Mesenchymal stem cell (in vitro differentiated cells and primary cell): ENCODE measurements around the gene SEPTIN2.
A peak's percentile ranks its signal among the peaks of the same experiment; 100 is the strongest.
"Not testable (repeated sequence)": the region's sequence is repeated elsewhere in the genome, so short reads cannot be mapped to it uniquely, and the experiment has no call there.

Experiments
- DNase-seq: peaks from one replicate; pipeline ENCODE4 v3.0.0-alpha.2; 2013
- H2AFZ ChIP-seq: one replicate; pipeline ENCODE4 v1.6.1; 2013; ENCODE audit warnings: low read depth, mild to moderate bottlenecking, control low read depth, inconsistent platforms, low read length, moderate library complexity
- H2AK5ac ChIP-seq: 2 replicates; pipeline ENCODE4 v1.6.1; 2013; ENCODE audit warnings: low read length, moderate library complexity, mild to moderate bottlenecking, inconsistent platforms; ENCODE audit not compliant: severe bottlenecking
- H2BK120ac ChIP-seq: one replicate; pipeline ENCODE4 v1.6.1; 2013; ENCODE audit warnings: low read depth, mild to moderate bottlenecking, inconsistent platforms, low read length, moderate library complexity
- H2BK12ac ChIP-seq, 2 experiments: one replicate each; pipeline ENCODE4 v1.6.1; 2013; ENCODE audit warnings: inconsistent platforms in 2 of 2, low read length in 2 of 2, mild to moderate bottlenecking in 2 of 2, moderate library complexity in 2 of 2, control low read depth in 1 of 2
- H2BK15ac ChIP-seq: one replicate; pipeline ENCODE4 v1.6.1; 2013; ENCODE audit warnings: mild to moderate bottlenecking, low read depth, inconsistent platforms; ENCODE audit not compliant: poor library complexity, severe bottlenecking
- H2BK5ac ChIP-seq: 2 replicates; pipeline ENCODE4 v1.6.1; 2013; ENCODE audit warnings: low read depth, mild to moderate bottlenecking, low read length, control low read depth, inconsistent platforms; ENCODE audit not compliant: poor library complexity, severe bottlenecking
- H3K14ac ChIP-seq, 2 experiments: one replicate each; pipeline ENCODE4 v1.6.1; 2013; ENCODE audit warnings: inconsistent platforms in 2 of 2, low read length in 2 of 2, control low read depth in 1 of 2, mild to moderate bottlenecking in 1 of 2, moderate library complexity in 1 of 2
- H3K18ac ChIP-seq, 2 experiments: one replicate each; pipeline ENCODE4 v1.6.1; 2013; ENCODE audit warnings: inconsistent platforms in 2 of 2, low read length in 2 of 2, control low read depth in 1 of 2, low read depth in 1 of 2, mild to moderate bottlenecking in 1 of 2
- H3K23ac ChIP-seq, 2 experiments: one replicate each; pipeline ENCODE4 v1.6.1; 2013; ENCODE audit warnings: inconsistent platforms in 2 of 2, low read length in 2 of 2, mild to moderate bottlenecking in 2 of 2, moderate library complexity in 2 of 2, control low read depth in 1 of 2
- H3K27ac ChIP-seq: 2 replicates; pipeline ENCODE4 v1.5.1; 2013; ENCODE audit warnings: mild to moderate bottlenecking, moderate library complexity, low read length, control low read depth, inconsistent platforms; ENCODE audit not compliant: poor library complexity, severe bottlenecking
- H3K27me3 ChIP-seq, 2 experiments: 2 replicates each; pipeline versions ENCODE4 v1.6.1 to v1.7.0; 2013; ENCODE audit warnings: low read length in 2 of 2, mild to moderate bottlenecking in 2 of 2, moderate library complexity in 2 of 2, control low read depth in 1 of 2, inconsistent platforms in 1 of 2; ENCODE audit not compliant: control insufficient read depth in 1 of 2, insufficient read depth in 1 of 2
- H3K36me3 ChIP-seq, 2 experiments: 2 replicates each; pipeline versions ENCODE4 v1.6.1 to v1.7.0; 2013; ENCODE audit warnings: low read length in 2 of 2, control low read depth in 1 of 2, inconsistent platforms in 1 of 2, low read depth in 1 of 2, mild to moderate bottlenecking in 1 of 2; ENCODE audit not compliant: insufficient read depth in 2 of 2, control insufficient read depth in 1 of 2
- H3K4ac ChIP-seq, 2 experiments: one replicate each; pipeline ENCODE4 v1.6.1; 2013; ENCODE audit warnings: inconsistent platforms in 2 of 2, low read length in 2 of 2, mild to moderate bottlenecking in 2 of 2, moderate library complexity in 2 of 2, control low read depth in 1 of 2, low read depth in 1 of 2
- H3K4me1 ChIP-seq: 2 replicates; pipeline ENCODE4 v1.6.1; 2013; ENCODE audit warnings: low read depth, low read length, control low read depth; ENCODE audit not compliant: control insufficient read depth, insufficient read depth
- H3K4me2 ChIP-seq: 2 replicates; pipeline ENCODE4 v1.6.1; 2013; ENCODE audit warnings: low read length, mild to moderate bottlenecking, inconsistent platforms; ENCODE audit not compliant: poor library complexity, severe bottlenecking
- H3K4me3 ChIP-seq, 2 experiments: 2 replicates each; pipeline versions ENCODE4 v1.5.1 to v1.7.0; 2013; ENCODE audit warnings: low read length in 2 of 2, mild to moderate bottlenecking in 2 of 2, control low read depth in 1 of 2, low read depth in 1 of 2; ENCODE audit not compliant: insufficient read depth in 1 of 2
- H3K79me1 ChIP-seq: replicated peaks from 2 replicates; pipeline ENCODE4 v1.6.1; 2013; ENCODE audit warnings: mild to moderate bottlenecking, control low read depth, low read length, inconsistent platforms; ENCODE audit not compliant: poor library complexity, severe bottlenecking
- H3K9ac ChIP-seq: 2 replicates; pipeline ENCODE4 v1.7.0; 2013; ENCODE audit warnings: mild to moderate bottlenecking, low read length, moderate library complexity
- H3K9me3 ChIP-seq: 2 replicates; pipeline ENCODE4 v1.7.0; 2013; ENCODE audit warnings: mild to moderate bottlenecking, low read length; ENCODE audit not compliant: control insufficient read depth
- H4K8ac ChIP-seq: one replicate; pipeline ENCODE4 v1.6.1; 2013; ENCODE audit warnings: inconsistent platforms, mild to moderate bottlenecking, low read length, moderate library complexity
- H4K91ac ChIP-seq: one replicate; pipeline ENCODE4 v1.6.1; 2013; ENCODE audit warnings: mild to moderate bottlenecking, low read length, inconsistent platforms
- WGBS: methylation state at CpG from one replicate; pipeline ENCODE4 v1.1.7; 2013; ENCODE audit warnings: mixed read lengths; 5-methylcytosine and 5-hydroxymethylcytosine counted together

The SEPTIN2 gene

GRCh38 chr2:241275910-241276309 is 39.8 kb upstream of the SEPTIN2 start:
- Histone ChIP-seq H3K27ac (no peak overlapping the region), H3K27me3 (no peaks in the 10 kb centered on the region), H3K79me1 (peaks cover 3% of the 10 kb centered on the region), H3K9me3 (no peaks in the 10 kb centered on the region), H4K91ac (no peak overlapping the region), H3K4me2 (no peak overlapping the region), H3K4ac (no peak overlapping the region), H2BK5ac (no peak overlapping the region), H3K14ac (no peak overlapping the region), H2BK15ac (no peak overlapping the region), H3K18ac (no peak overlapping the region), H2AK5ac (no peak overlapping the region), H3K4me1 (peaks cover 11% of the 10 kb centered on the region), H2BK12ac (no peak overlapping the region), H4K8ac (no peak overlapping the region), H3K9ac (no peak overlapping the region), H3K4me3 (no peak overlapping the region), H3K36me3 (no peaks in the 10 kb centered on the region), H2BK120ac (no peak overlapping the region), H3K23ac (no peak overlapping the region), H2AFZ (no peak overlapping the region)
- WGBS = no CpG with 5 or more reads among the region's 1 CpG
- DNase-seq = no peak

GRCh38 chr2:241278306-241278705 is 37.4 kb upstream of the SEPTIN2 start:
- not testable (repeated sequence) for H3K4me2 ChIP-seq, H3K27ac ChIP-seq, H3K23ac ChIP-seq, H3K4me3 ChIP-seq, H2BK15ac ChIP-seq, H3K9ac ChIP-seq, H2AFZ ChIP-seq, H2BK5ac ChIP-seq, H2AK5ac ChIP-seq, H3K27me3 ChIP-seq, H2BK120ac ChIP-seq, H4K8ac ChIP-seq, DNase-seq, H3K79me1 ChIP-seq, H3K36me3 ChIP-seq, H3K18ac ChIP-seq, H4K91ac ChIP-seq, H2BK12ac ChIP-seq, H3K4me1 ChIP-seq, H3K4ac ChIP-seq, H3K14ac ChIP-seq, H3K9me3 ChIP-seq
- 100% methylated on average over 6 of the region's 7 CpGs for WGBS

GRCh38 chr2:241279413-241279812 is 36.3 kb upstream of the SEPTIN2 start:
- Histone ChIP-seq H3K14ac (no peak overlapping the region), H3K4ac (no peak overlapping the region), H3K9me3 (no peaks in the 10 kb centered on the region), H3K4me3 (no peak overlapping the region), H2AK5ac (no peak overlapping the region), H3K27me3 (no peaks in the 10 kb centered on the region), H3K9ac (no peak overlapping the region), H3K4me1 (peaks cover 2% of the 10 kb centered on the region), H2BK120ac (no peak overlapping the region), H2AFZ (no peak overlapping the region), H3K18ac (peak overlapping the region in 1 of 2 experiments; percentile 37), H4K8ac (peak overlapping the region; percentile 2), H3K23ac (no peak overlapping the region), H3K27ac (no peak overlapping the region), H2BK15ac (no peak overlapping the region), H2BK5ac (no peak overlapping the region), H3K4me2 (no peak overlapping the region), H3K36me3 (no peaks in the 10 kb centered on the region), H4K91ac (no peak overlapping the region), H3K79me1 (peaks cover 5% of the 10 kb centered on the region), H2BK12ac (no peak overlapping the region)
- WGBS = 65% methylated on average over 8 of the region's 8 CpGs
- peak; percentile 72 for DNase-seq

- DNase-seq = no peak
- no peaks in the 10 kb centered on the region for H3K27me3 ChIP-seq
- no peak overlapping the region for H3K14ac ChIP-seq
- no peak overlapping the region for H2BK12ac ChIP-seq
- no peak overlapping the region for H3K9ac ChIP-seq
- 91% methylated on average over 3 of the region's 3 CpGs for WGBS
- no peak overlapping the region for H3K27ac ChIP-seq
- H2BK15ac ChIP-seq = no peak overlapping the region
- no peak overlapping the region for H2BK5ac ChIP-seq
- H2AK5ac ChIP-seq = no peak overlapping the region
- H3K36me3 ChIP-seq = no peaks in the 10 kb centered on the region
- no peak overlapping the region for H3K4me3 ChIP-seq
- H2BK120ac ChIP-seq = no peak overlapping the region
- H3K23ac ChIP-seq = no peak overlapping the region
- H4K91ac ChIP-seq = no peak overlapping the region
- peak overlapping the region in 1 of 2 experiments; percentile 3 for H3K4ac ChIP-seq
- H3K18ac ChIP-seq = no peak overlapping the region
- no peak overlapping the region for H3K4me2 ChIP-seq
- no peaks in the 10 kb centered on the region for H3K9me3 ChIP-seq
- H3K4me1 ChIP-seq = peaks cover 2% of the 10 kb centered on the region
- H4K8ac ChIP-seq = no peak overlapping the region
- no peak overlapping the region for H2AFZ ChIP-seq
- peaks cover 7% of the 10 kb centered on the region for H3K79me1 ChIP-seq
These were observed 35.9 kb upstream of the SEPTIN2 start for GRCh38 chr2:241279828-241280227.
